GM19324 (cell line): Measurements from ENCODE around the gene SEZ6L2.
"Not testable (repeated sequence)": the region's sequence is repeated elsewhere in the genome, so short reads cannot be mapped to it uniquely, and the experiment has no call there.

Source experiments
- ATAC-seq: cut with Tn5 transposase; IDR thresholded peaks from one replicate; pipeline ENCODE4 v1.9.1; 2021; ENCODE audit warnings: mild to moderate bottlenecking, moderate library complexity; ENCODE audit not compliant: unreplicated experiment, low FRiP score

The SEZ6L2 gene

DNA sequence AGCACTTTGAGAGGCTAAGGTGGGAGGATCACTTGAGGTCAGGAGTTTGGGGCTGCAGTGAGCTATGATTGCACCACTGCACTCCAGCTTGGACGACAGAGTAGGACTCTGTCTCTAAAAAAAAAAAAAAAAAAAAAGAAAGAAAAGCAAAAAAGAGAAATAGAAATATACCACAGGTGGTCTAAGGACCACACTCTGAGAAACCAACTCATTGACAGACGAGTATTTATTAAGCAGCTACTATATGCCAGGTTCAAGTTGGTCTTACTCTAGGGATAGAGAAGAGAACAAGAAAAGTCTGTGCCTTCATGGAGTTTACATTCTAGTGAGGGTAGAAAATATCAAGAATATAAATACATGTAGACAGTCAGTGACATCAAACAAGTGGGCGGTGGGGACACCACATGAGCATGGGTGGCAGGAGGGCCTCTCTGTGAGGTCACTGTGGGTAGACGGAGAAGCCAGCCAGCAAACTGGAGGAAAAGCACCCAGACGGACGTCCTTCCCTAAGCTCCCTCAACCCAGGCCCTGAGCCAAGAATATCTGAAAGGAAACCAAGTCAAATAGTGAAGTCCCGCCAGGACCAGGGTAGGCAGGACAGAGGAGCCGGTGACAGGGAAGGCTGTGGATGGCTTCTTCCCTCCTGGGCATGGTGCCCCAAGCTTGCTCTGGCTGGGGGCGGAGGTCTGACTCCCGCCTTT lies 41.1 kb downstream of the SEZ6L2 start:
- no peak for ATAC-seq

DNA sequence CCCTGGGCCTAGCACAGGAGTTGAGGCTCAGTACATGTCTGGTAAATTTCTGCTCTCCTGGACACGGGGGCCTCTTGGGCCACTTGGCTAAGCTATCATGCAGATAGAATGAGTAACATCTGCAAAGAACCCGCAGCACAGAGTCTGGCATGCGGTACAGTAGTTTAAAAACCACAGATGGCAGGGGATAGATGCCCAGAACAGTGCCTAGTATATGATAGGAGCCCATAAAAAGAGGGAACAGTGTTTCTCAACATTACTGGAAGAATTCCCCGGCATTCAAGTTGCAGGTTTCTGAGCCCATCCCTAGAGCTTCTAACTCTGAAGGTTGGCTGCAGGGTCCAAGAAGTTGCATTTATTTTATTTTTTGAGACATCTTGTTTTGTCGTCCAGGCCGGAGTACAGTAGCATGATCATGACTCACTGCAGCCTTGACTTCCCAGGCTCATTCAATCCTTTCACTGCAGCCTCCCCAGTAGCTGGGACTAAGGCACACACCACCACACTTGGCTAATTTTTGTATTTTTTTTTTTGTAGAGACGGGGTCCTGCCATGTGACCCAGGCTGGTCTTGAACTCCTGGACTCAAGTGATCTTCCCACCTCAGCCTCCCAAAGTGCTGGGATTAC lies 42.1 kb downstream of the SEZ6L2 start:
- ATAC-seq = no peak

GRCh38 chr16:29854520-29855100 lies 44.7 kb downstream of the SEZ6L2 start:
- ATAC-seq = no peak

GRCh38 chr16:29852654-29853053 lies 46.7 kb downstream of the SEZ6L2 start:
- ATAC-seq = no peak

DNA sequence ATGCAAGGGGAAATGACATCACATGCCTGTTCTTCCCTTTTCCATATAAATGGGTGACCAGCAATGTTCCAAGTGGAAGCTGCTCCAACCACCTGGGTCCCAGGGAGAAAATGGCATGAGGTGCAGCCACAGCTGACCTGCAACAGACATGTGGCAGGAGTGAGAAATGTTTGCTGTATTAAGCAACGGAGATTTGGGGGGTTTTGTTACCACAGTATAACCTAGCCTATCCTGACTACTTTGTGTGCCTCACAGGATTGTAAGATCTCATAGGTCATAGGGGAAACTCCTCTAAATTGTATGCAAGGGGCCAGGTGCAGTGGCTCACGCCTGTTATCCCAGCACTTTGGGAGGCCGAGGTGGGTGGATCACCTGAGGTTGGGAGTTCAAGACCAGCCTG lies 48.4 kb downstream of the SEZ6L2 start:
- no peak for ATAC-seq

- ATAC-seq = no peak
Measured at GRCh38 chr16:29849505-29849904, 49.8 kb downstream of the SEZ6L2 start.

DNA sequence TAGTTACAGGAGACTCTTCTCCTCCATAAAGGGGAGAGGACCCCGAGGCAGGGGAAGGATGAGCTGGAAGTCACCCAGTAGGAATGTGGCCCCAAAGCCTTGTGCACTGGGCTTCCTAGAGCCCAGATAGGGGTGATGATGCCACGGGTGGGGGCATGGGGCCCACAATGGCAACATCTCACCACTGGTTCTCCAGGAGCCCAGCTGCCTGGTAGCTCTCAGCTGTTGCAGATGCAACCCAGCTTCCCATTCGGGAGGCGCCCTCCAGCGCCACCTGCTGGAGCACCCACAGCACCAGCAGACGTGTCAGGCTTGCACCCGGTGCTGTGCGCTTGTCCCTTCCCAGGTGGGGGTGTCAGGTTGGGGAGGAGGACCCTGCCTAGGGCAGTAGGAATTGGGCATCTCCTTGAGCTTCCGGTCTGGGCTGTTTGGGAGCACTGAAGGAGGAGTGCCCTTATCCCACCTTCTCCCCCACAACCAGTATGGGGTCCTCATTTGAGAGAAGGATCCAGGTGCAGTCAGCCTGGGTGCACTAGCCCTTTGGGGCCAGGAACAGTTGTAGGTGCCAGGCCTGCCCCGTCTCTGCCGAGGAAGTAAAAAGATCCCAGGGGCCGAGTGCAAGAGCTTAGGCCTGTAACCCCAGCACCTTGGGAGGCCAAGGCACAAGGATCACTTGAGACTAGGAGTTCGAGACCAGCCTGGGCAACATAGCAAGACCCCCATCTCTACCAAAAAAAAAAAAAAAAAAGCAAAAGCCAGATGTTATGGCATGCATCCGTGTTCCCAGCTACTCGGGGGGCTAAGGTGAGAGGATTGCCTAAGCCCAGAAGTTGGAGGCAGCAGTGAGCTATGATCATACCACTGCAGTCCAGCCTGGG lies 50.7 kb downstream of the SEZ6L2 start:
- ATAC-seq = no peak

- ATAC-seq = no peak
Measured at GRCh38 chr16:29845656-29846055, 53.7 kb downstream of the SEZ6L2 start.

DNA sequence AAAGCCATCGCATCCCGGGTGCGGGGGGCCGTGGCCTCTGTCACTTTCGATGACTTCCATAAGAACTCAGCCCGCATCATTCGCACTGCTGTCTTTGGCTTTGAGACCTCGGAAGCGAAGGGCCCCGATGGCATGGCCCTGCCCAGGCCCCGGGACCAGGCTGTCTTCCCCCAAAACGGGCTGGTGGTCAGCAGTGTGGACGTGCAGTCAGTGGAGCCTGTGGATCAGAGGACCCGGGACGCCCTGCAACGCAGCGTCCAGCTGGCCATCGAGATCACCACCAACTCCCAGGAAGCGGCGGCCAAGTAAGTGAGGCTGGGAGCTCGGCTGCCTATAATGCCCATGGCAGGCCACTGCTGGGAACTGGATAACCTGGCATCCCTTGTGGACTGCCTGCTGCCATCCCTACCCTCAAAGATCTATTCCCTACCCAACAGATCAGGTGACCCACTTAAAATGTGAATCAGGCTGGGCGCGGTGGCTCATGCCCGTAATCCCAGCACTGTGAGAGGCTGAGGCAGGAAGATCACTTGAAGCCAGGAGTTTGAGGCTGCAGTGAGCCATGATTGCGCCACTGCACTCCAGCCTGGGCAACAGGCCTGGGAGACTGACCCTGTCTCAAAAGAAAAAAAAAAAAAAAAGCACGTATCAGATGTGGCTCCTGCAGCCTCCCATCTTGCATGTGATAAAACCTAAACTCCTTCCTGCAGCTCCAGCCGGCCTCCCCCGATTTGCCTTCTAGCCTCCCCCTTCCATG lies 54.6 kb downstream of the SEZ6L2 start:
- no peak for ATAC-seq

- no peak for ATAC-seq
Measured at GRCh38 chr16:29843931-29844330, 55.4 kb downstream of the SEZ6L2 start.

- ATAC-seq = no peak
Measured at GRCh38 chr16:29842732-29843346, 56.5 kb downstream of the SEZ6L2 start.

GRCh38 chr16:29841631-29842030 lies 57.7 kb downstream of the SEZ6L2 start:
- ATAC-seq = no peak

DNA sequence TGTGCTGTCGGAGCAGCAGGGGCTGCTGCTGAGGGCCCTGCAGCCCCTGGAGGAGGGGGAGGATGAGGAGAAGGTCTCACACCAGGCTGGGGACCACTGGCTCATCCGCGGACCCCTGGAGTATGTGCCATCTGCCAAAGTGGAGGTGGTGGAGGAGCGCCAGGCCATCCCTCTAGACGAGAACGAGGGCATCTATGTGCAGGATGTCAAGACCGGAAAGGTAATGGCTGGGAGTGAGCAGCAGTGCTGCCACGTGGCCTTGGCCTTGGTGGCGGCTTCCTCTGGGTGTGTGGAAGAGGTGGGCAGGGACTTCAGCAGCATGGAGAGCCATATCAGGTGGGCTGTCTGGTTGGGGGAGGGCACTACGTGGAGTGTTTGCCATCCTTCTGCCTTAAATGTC lies 59.1 kb downstream of the SEZ6L2 start:
- ATAC-seq = no peak

DNA sequence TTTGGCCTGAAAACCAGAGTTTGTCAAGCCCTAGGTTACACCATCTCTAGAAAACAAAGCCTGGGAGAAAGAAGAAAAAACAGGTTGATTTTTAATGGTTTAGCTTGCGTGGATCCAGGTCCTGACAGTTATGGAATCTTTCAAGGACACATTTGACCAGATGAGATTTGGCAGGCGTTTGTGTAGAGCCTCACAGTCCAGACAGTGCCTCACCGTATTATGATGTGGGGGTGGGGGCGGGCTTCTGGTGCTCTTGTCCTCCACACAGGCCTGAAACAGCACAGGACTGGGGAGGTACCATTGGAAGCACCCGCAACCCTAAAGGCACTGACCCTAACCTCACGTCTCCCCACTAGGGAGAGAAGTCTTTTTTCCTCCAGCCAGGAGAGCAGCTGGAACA lies 59.5 kb downstream of the SEZ6L2 start:
- no peak for ATAC-seq

GRCh38 chr16:29837841-29838240 lies 61.5 kb downstream of the SEZ6L2 start:
- no peak for ATAC-seq

GRCh38 chr16:29836623-29837022 lies 62.7 kb downstream of the SEZ6L2 start:
- ATAC-seq = no peak

- no peak for ATAC-seq
Measured at GRCh38 chr16:29835926-29836325, 63.4 kb downstream of the SEZ6L2 start.

GRCh38 chr16:29834079-29834478 lies 65.3 kb downstream of the SEZ6L2 start:
- ATAC-seq = no peak

DNA sequence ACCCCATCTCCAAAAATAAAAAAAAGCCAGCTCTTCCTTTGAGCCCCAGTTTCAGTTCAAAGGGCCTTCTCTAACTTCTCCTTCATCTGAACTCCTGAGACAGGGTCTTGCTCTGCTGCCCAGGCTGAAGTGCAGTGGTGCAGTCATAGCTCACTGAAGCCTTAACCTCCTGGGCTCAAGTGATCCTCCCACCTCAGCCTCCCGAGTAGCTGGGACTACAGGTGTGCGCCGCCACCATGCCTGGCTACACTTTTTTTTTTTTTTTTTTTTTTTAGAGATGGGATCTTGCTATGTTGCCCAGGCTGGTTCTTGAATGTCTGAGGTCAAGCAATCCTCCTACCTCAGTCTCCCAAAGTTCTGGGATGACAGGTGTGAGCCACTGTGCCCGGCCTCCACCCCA lies 66.1 kb downstream of the SEZ6L2 start:
- ATAC-seq = not testable (repeated sequence)

DNA sequence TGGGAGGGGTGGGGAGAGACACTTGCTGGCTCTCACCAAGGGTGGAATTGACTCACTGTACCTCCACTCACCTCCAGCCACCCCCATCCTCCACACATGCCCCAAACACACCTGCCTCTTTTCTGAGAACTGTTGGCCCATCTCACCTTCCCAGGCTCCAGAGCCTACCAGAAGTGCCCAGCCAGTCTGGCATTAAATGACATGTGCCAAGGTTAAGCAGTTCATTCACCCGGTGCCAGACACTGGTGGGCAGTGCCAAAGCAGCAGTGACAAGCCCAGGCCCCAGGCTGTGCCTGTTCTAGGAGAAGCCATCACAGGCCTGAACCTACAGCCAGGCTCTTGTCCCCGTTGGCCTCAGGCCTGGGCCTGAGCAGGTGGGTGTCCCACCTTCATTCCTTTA lies 67.9 kb downstream of the SEZ6L2 start:
- ATAC-seq = no peak
